ENCODE data around the gene ITPKA.

GRCh38 chr15:41480396-41481140, 13.1 kb upstream of the ITPKA start:
- TF ChIP-seq CTCF (optimal IDR thresholded peaks at IDR 0.05 in 1 of 3, IDR thresholded peaks at IDR 0.05 in 1 of 3, conservative IDR thresholded peaks at IDR 0.05 in 1 of 3; ENCODE audit: extremely low read depth in 1 of 3, insufficient read depth in 2 of 3, low read length in 3 of 3), result no peak
- TF ChIP-seq EZH2 (IDR thresholded peaks at IDR 0.05; ENCODE audit: low read length), result no peak

Measured in keratinocyte (primary cell).